HEK293T (cell line): Measurements from ENCODE around the gene WNT3A.

Experiments used
- ARNT ChIP-seq: fragments of 450-650 bp; IDR thresholded peaks from 2 replicates; pipeline ENCODE4 v1.6.1; 2017; ENCODE audit warnings: mild to moderate bottlenecking
- ELF4 ChIP-seq: fragments of 450-650 bp; IDR thresholded peaks from 2 replicates; pipeline ENCODE4 v1.6.1; 2017; ENCODE audit warnings: antibody characterized with exemption
- FOXM1 ChIP-seq: fragments of 450-650 bp; IDR thresholded peaks from 2 replicates; pipeline ENCODE4 v1.6.1; 2017; ENCODE audit warnings: mild to moderate bottlenecking, borderline replicate concordance
- HDGF ChIP-seq: fragments of 450-650 bp; IDR thresholded peaks from 2 replicates; pipeline ENCODE4 v1.6.1; 2017; ENCODE audit warnings: antibody characterized with exemption, borderline replicate concordance
- LEF1 ChIP-seq: fragments of 450-650 bp; IDR thresholded peaks from 2 replicates; pipeline ENCODE4 v1.6.1; 2017; ENCODE audit warnings: mild to moderate bottlenecking, borderline replicate concordance
- NFRKB ChIP-seq: fragments of 450-650 bp; IDR thresholded peaks from 2 replicates; pipeline ENCODE4 v1.6.1; 2016; ENCODE audit warnings: mild to moderate bottlenecking, moderate library complexity
- SP1 ChIP-seq: fragments of 450-650 bp; IDR thresholded peaks from 2 replicates; pipeline ENCODE4 v1.6.1; 2017
- SUZ12 ChIP-seq: fragments of 450-650 bp; IDR thresholded peaks from 2 replicates; pipeline ENCODE4 v1.6.1; 2016; ENCODE audit warnings: mild to moderate bottlenecking
- TARDBP ChIP-seq: fragments of 450-650 bp; IDR thresholded peaks from 2 replicates; pipeline ENCODE4 v1.6.1; 2016

GRCh38 chr1:228087771-228088251 is 81.0 kb downstream of the WNT3A start:
- TF ChIP-seq ELF4 (no peak), ARNT (no peak), FOXM1 (no peak), SUZ12 (no peak), HDGF (no peak), NFRKB (no peak), SP1 (no peak), LEF1 (no peak), TARDBP (no peak)
